Right lobe of liver (tissue), 4 donors: ENCODE measurements around the gene OR52K1.

Experiments
- CTCF ChIP-seq, 4 donors: fragments of 200-600 bp in 3 of 4; fragments of 450-650 bp in 1 of 4; IDR thresholded peaks; one replicate each; pipeline versions ENCODE4 v1.5.1 to v1.8.0; 2016 to 2022; ENCODE audit warnings: antibody characterized with exemption in 4 of 4, mild to moderate bottlenecking in 2 of 4
- POLR2A ChIP-seq: fragments of 450-650 bp; IDR thresholded peaks from one replicate; pipeline ENCODE4 v1.6.1; 2017; ENCODE audit warnings: antibody characterized with exemption, mild to moderate bottlenecking
- donor health status: DM: no; HTN: no; CAD: no.
- donor health status: DM: no; HTN: no; CAD: no.
- donor health status: DM: no; HTN: yes; CAD: no.

- TF ChIP-seq CTCF (IDR thresholded peaks at IDR 0.05) (no peak), POLR2A (no peak)
Measured at GRCh38 chr11:4441515-4441914, 40.9 kb upstream of the OR52K1 start.
